AG08396 (cell line): Measurements from ENCODE around the gene MAML1.
"Not testable (repeated sequence)": the region's sequence is repeated elsewhere in the genome, so short reads cannot be mapped to it uniquely, and the experiment has no call there.

ENCODE experiments used
- DNase-seq: peaks from one replicate; pipeline ENCODE4 v3.0.0; 2012; ENCODE audit warnings: low spot score, mixed read lengths

Gene MAML1

DNA sequence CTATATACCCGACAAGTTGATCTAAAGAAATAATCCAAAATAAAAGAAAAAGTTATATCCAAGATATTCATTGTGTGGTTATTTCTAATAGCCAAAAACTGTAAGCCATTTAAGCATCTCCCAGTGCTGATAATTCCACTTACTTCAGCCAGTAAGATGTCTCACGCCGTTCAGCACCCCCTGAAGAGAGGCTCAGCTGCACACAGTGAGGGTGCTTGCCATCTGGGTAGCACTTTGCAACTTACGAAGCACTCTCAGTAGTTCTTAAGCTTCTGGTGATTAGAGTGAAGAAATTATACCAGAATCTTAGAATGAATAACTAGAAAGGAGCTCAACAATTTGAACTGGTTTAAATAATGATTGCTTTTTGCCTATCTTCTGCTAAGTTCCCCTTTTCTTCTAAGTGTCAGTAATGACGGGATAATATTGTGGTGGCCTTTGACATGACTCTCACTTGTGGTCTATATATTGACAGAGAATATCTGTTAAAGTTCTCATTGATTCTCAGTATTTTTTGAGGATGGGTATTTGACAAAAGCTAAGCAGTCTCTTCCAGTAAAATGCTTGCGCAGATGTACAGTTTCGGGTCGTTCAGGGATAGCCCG is 35.0 kb downstream of the MAML1 start:
- no peak for DNase-seq

DNA sequence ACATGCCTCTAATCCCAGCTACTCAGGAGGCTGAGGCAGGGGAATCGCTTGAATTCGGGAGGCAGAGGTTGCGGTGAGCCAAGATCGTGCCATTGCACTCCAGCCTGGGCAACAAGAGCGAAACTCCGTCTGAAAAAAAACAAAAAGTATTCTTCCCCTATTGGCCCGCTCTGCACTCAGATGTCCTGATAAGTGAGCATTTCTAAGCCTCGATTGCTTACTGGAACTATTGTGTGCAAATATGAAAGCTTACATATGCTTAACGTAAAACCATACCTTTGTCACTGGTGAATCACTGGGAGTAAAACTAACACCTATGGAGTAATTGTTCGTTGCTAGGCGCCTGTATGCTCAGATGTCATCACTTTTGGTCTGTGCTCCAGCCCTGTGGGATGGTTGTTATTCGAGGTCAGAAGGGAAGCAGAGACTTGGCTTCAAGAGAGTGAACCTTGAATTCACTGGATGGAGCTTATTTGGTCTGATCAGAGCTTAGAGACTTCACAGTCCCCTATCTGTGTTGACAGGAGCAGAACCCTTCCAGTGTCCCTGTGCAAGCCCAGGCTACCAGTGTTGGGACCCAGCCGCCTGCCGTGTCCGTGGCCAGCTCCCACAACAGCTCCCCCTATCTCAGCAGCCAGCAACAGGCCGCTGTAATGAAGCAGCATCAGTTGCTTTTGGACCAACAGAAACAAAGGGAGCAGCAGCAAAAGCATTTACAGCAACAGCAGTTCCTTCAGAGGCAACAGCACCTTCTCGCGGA is 35.9 kb downstream of the MAML1 start:
- no peak for DNase-seq

- DNase-seq, result no peak
Measured at GRCh38 chr5:179769271-179769670, 36.6 kb downstream of the MAML1 start.

DNA sequence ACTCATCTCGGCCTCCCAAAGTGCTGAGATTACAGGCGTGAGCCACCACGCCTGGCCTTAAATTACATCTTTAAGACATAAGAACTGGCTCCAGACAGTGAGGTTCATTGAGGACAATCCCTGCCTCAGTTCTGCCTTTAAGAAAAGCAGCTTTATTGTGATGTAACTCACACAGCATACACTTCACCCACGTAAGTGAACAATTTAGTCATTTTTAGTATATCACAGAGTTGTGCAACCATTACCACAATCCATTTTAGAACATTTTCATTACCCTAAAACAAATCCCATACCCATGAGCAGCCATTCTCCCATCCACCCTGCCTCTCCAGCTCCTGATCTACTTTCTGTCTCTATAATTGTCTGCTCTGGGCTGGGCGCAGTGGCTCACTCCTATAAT is 37.2 kb downstream of the MAML1 start:
- DNase-seq, result no peak

DNA sequence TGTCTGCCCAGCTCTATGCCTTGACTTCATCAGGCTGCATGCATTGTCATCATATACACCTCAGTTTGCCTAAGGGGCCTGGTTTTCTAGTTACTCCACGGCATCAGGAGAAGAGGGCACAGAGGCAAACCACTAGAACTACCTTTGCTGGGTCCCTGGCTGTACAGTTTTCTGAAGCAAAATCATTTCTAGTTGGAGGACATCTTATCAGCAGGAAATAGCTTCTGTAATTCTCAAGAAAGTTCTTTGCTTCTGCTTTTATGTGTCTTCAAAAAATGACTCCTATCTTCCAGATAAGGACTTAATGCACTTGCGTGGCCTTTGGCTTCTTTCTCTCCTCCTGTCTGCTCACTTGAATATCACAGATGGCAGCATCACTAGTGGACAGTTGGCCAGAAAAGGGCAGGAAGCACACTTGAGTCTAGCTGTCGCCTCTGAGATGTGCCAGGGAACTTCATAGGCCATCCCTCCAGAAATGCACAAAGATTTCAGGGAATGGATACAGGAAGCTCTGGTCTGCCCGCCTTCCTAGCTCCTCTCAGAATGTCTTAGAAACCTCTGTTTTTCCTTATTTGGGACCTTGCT is 38.8 kb downstream of the MAML1 start:
- no peak for DNase-seq

- DNase-seq, result no peak
Measured at GRCh38 chr5:179772351-179772750, 39.7 kb downstream of the MAML1 start.

GRCh38 chr5:179773686-179774040 is 41.0 kb downstream of the MAML1 start:
- no peak for DNase-seq

- DNase-seq, result no peak
Measured at GRCh38 chr5:179774442-179774841, 41.8 kb downstream of the MAML1 start.

DNA sequence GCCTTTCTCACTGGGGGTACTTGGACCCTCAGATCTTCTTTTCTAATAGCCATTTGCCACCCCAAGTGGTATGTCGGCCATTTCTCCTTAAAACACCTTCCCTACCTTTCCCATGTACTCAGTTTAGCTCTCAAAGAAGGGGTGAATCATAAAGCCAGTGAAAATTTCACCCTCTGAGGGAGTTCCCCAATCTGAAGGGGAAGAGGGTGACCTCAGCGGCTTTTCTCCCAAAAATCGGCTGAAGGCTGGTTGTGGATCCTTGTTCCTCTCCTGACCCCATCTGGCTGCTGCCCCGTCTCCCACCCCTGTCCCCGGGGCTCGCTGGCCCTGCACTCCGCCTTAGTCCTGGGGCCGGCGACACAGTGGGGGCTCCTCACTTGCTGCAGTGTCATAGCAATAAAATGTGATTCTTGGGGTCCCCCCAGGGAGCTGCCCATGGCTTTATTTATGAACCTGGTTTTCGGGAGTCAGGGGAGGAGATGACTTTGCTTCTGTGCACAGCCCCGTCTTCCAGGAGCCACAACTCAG is 43.9 kb downstream of the MAML1 start:
- DNase-seq, result no peak

DNA sequence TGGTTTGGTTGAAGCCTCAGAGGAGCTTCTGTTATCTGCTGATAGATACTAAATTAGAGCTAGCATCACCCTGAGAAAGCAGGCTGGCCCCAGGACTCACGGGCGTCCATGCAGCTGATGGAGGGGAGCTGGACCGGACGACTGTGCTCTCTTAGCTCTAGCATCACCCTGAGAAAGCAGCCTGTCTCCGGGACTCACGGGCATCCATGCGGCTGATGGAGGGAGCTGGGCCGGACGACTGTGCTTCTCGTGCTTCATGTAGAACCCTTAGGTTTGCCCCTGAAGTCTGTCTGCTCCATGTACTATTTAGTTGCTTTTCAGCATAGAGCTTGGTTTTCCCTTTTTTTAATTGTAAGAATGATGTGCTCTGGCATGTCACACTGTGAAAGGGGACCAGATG is 44.8 kb downstream of the MAML1 start:
- no peak for DNase-seq

- DNase-seq, result no peak
Measured at GRCh38 chr5:179777909-179778308, 45.3 kb downstream of the MAML1 start.

GRCh38 chr5:179778591-179778990 is 46.0 kb downstream of the MAML1 start:
- no peak for DNase-seq

DNA sequence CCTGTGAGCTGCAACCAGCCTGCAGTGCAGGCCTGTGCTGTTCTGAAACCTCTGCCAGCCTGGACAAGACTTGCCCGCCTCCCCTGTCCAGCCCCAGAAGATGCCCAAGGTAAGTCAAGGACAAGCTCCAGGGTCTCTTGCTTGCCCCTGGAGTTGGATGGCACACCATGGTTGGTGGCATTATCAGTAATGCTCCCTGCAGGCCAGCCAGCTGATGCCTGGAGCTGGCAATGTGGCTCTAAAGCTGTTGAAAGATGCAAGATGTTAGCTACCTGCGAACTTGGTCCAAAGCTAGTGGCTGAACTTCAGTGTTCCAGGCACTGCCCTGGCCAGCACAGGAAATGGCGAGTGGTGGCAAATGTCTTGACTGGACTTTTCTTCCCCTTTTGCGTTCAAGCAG is 47.2 kb downstream of the MAML1 start:
- no peak for DNase-seq

- DNase-seq, result no peak
Measured at GRCh38 chr5:179780362-179780761, 47.7 kb downstream of the MAML1 start.

GRCh38 chr5:179781846-179782245 is 49.2 kb downstream of the MAML1 start:
- no peak for DNase-seq

DNA sequence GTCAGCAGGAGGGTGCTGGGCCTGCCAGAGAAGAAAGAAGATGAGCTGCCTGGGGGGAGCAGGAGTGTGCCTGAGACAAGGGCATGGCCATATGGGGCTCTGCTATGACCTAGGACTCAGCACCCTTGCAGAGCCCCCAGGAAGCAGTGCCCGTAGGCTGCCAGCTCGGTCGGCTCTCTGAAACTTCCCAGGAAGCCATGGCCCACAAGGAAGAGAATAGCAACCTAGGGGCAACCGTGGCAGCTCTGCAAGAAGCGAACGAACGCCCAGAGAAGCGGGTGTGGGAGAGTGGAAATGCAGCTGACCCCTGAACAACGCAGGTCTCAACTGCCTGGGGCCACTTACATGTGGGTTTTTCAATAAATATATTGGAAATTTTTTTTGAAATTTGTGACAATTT is 50.5 kb downstream of the MAML1 start:
- no peak for DNase-seq

- no peak for DNase-seq
Measured at GRCh38 chr5:179786861-179787260, 54.2 kb downstream of the MAML1 start.

DNA sequence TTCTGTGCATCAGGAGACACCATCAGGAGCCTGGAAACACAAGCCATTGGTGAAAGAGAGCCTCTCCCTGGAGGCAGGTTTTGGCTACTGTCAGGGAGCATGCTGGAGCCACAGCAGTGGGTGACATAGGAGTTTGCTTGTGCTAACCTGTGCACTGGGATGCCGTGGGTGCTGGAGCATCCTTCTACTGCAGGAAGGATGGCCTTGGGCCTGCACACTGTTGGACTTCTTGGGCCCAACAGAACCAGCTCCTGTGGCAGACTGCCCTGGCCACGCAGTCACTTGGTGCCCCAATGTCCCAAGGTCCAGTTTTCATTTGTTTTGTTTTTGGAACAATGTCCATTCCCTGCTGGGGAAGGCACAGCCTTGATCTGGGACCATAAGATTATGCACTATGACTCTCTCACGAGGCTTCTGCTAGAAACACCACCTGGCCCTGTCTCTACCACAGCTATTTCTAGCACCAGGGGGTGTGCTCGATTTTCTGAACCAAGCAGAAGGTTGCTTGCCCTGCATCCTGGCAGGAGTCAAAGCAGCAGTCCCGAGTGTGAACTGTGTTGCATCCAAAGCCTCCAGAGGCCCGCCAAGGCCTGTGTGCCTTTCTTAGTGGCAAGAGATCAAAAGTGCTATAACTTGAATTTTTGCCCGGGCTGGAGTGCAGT is 55.7 kb downstream of the MAML1 start:
- no peak for DNase-seq

DNA sequence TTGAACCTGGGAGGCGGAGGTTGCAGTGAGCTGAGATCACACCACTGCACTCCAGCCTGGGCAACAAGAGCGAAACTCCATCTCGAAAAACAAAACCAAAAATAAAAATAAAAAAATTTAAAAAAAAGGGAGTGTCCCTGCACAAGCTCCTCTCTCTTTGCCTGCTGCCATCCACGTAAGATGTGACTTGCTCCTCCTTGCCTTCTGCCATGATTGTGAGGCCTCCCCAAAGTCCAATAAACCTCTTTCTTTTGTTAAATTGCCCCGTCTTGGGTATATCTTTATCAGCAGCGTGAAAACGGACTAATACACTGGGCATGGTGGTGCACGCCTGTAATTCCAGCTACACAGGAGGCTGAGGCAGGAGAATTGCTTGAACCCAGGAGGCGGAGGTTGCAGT is 56.7 kb downstream of the MAML1 start:
- not testable (repeated sequence) for DNase-seq

GRCh38 chr5:179791881-179792611 is 59.4 kb downstream of the MAML1 start:
- no peak for DNase-seq

DNA sequence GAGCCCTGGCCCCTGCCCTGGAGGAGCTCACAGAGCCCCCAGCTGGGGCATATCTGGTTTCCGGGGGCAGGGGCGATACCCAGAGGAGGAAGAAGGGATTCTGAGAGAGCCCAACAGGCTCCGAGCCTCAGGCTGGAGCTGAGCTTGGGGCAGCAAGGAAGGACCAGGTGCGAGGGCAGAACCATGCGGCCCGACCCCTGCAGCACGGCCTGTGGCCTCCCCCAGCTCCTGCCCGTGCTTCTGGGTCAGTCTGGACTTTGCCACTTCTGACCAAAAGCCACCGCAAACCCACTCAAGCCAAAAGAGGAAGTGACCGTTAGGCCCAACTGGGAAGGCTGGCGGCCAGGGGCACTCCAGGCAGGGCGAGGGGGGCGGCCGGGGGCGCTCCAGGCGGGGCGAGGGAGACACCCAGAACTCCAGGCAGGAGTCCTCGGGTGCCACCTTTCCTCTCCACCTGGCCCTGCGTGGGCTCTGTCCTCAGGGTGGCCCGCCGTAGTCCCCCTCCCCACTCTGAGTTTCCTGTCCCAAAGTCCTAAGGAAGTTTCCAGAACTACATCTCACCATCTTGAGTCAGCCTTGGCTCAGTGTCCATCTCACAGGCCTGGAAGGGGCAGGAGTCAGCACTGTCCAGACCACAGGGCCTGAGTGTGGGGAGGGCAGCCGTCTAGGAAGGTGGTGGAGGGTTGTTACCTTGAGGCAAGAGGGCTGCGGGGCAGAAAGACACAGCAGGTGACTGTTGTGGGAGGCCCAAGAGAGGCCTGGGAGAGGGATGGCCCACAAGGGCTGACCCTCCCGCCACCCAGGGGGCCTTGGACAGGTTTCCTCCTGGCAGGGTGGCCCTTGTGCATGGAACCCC is 60.2 kb downstream of the MAML1 start:
- no peak for DNase-seq
